Measurements from ENCODE around the gene HIGD2A. TPM values are rescaled to one million over a fixed set of nuclear protein-coding genes. Genes with fewer than 3 reads are reported as not detected.
A peak's percentile ranks its signal among the peaks of the same experiment; 100 is the strongest.

The HIGD2A gene
- total and polyA plus RNA-seq, 2 of the 13 experiments (the other 11 are each of a cell fraction or from before 2014, with no cell fraction given) = 89.2 to 146 TPM

- peak; percentile 5; the same call in 1 of the 2 replicates for TF ChIP-seq ARID5B (CRISPR knock-in tag; IDR thresholded peaks at IDR 0.05)
- TF ChIP-seq GMEB2 (CRISPR knock-in tag; IDR thresholded peaks at IDR 0.05; ENCODE audit: low read depth) = peak; percentile 41
- TF ChIP-seq ATAD3A (CRISPR knock-in tag; IDR thresholded peaks at IDR 0.05) = no peak
- TF ChIP-seq PAF1 (CRISPR knock-in tag; IDR thresholded peaks at IDR 0.05) = no peak
- peak; percentile 58; the same call in 1 of the 2 replicates for TF ChIP-seq CREB1 (IDR thresholded peaks at IDR 0.05)
- TF ChIP-seq CREB1 (CRISPR knock-in tag; IDR thresholded peaks at IDR 0.05) = peak; percentile 92
- peak; percentile 98 for TF ChIP-seq DMAP1 (CRISPR knock-in tag; IDR thresholded peaks at IDR 0.05)
- TF ChIP-seq ZSCAN31 (CRISPR knock-in tag; IDR thresholded peaks at IDR 0.05; ENCODE audit: low read depth) = 0 out of 2 replicates have a peak, but pooled peaks have one; percentile 55
- peak; percentile 79 for TF ChIP-seq TARDBP (CRISPR knock-in tag; IDR thresholded peaks at IDR 0.05)
- peak; percentile 94 for TF ChIP-seq DRAP1 (CRISPR knock-in tag; IDR thresholded peaks at IDR 0.05)
- TF ChIP-seq ZBTB14 (CRISPR knock-in tag; IDR thresholded peaks at IDR 0.05) = no peak
- peak; percentile 91 for TF ChIP-seq SRSF1 (optimal IDR thresholded peaks at IDR 0.05; ENCODE audit: low read depth, low read length)
- TF ChIP-seq ZNF770 (CRISPR knock-in tag; IDR thresholded peaks at IDR 0.05) = peak; percentile 99
- TF ChIP-seq ZBTB2 (CRISPR knock-in tag; IDR thresholded peaks at IDR 0.05; ENCODE audit: low read depth) = peak; percentile 79
- no peak for TF ChIP-seq IRX3 (CRISPR knock-in tag; IDR thresholded peaks at IDR 0.05; ENCODE audit: borderline replicate concordance, low read depth)
- peak; percentile 84 for TF ChIP-seq GMEB1 (CRISPR knock-in tag; IDR thresholded peaks at IDR 0.05; ENCODE audit: borderline replicate concordance)
- TF ChIP-seq ZNF891 (CRISPR knock-in tag; IDR thresholded peaks at IDR 0.05) = peak; percentile 87
Observed at GRCh38 chr5:176388444-176389134, at the start of gene HIGD2A, which contains the start of gene NOP16 (continued).

All from HepG2 (cell line).